HG02642 (cell line): ENCODE results near the gene CEP85.

ENCODE experiments used
- ATAC-seq: cut with Tn5 transposase; IDR thresholded peaks from one replicate; pipeline ENCODE4 v1.9.1; 2021; ENCODE audit warnings: mild to moderate bottlenecking; ENCODE audit not compliant: unreplicated experiment, poor library complexity

Gene CEP85, protein sequence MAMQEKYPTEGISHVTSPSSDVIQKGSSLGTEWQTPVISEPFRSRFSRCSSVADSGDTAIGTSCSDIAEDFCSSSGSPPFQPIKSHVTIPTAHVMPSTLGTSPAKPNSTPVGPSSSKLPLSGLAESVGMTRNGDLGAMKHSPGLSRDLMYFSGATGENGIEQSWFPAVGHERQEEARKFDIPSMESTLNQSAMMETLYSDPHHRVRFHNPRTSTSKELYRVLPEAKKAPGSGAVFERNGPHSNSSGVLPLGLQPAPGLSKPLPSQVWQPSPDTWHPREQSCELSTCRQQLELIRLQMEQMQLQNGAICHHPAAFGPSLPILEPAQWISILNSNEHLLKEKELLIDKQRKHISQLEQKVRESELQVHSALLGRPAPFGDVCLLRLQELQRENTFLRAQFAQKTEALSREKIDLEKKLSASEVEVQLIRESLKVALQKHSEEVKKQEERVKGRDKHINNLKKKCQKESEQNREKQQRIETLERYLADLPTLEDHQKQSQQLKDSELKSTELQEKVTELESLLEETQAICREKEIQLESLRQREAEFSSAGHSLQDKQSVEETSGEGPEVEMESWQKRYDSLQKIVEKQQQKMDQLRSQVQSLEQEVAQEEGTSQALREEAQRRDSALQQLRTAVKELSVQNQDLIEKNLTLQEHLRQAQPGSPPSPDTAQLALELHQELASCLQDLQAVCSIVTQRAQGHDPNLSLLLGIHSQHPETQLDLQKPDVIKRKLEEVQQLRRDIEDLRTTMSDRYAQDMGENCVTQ

DNA sequence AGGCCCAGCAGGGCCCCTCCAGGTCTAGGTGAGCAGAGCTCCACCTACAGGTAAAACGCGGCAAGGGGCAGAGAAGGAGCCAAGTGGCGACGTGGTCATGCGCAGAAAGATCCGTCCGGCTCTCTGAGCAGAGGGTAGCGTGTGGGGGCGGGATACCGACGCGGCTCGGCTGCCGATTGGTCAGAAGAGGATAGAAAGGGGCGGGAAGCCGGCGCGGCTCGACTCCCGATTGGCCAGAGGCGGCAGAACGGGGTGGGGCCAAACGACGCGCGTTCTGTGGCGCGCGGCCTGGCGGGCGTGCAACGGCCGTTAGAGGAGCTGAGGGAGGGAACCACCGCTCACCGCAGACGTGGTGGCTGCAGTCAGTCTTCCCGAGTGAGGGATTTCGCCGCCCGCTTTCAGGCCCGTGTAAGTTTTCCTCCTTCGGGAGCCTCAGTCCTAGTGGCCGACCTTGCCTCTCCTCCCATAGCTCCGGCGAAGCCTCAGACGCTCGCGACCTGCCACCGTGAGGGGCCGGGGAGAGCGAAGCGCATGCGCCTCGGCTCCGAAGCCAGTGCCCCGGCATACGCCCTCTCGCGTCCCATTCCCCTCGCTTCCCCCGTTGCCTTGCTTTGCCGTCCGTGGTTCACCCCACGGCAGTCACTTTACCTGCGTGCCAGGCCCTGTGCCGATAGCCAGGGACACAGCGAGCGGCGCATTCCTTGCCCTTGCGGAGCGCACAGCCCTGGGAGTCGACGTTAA, at the start of gene CEP85:
TSS of gene CEP85 (plus strand) at position 298 of the 741 bp plus-strand sequence. CDS start 5,584 bp downstream, outside the sequence.
- peak; percentile 92 for ATAC-seq

DNA sequence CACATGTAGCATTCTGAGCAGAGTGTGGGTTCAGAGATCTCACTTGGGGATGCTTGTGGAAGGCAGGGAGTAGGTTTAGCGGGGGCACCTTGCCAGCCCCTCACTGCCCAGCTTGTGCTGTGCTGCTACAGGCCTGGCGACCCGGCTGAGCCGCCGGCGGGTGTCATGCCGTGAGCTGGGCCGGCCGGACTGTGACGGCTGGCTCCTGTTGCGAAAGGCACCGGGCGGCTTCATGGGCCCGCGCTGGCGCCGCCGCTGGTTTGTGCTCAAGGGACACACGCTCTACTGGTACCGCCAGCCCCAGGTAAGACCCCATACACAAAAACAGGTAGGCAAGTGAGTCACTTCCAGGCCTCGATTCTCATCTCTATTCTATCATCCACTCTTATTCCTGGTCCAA, 49.1 kb upstream of the CEP85 start:
- ATAC-seq: no peak

DNA sequence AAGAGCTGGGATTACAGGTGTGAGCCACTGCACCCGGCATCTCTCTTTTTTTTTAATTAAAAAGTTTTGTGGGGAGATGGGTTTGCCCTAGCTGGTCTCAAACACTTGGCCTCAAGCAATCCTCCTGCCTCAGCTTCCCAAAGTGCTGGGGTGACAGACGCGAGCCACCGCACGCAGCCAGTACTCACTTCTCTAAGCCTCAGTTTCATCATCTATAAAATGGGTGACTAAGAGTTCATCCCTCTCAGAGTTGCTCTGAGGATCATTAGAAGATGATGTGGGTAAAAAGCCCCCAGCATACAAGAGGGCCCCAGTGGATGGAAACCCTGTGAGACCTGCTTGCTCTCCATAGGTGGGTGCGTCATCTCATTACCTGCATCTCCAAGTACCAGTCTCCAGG, 46.1 kb upstream of the CEP85 start:
- no peak for ATAC-seq

GRCh38 chr1:26188477-26188876, 45.5 kb upstream of the CEP85 start:
- ATAC-seq: no peak

DNA sequence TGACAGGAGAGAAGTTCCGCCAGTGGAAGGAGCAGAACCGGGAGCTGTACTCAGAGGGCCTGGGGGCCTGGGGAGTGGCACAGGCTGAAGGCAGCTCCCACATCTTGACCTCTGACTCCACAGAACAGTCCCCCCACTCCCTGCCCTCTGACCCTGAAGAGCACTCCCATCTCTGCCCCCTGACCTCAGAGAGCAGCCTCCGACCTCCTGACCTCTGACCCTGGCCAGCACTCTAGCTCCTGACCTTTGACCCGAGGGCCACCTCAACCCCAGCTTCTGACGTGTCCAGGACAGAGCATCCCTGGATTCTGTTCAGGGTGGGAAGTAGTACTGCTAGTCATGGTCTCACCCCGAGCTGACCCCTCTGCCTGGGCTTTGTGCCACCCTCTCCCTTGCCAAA, 44.7 kb upstream of the CEP85 start:
- ATAC-seq: no peak

DNA sequence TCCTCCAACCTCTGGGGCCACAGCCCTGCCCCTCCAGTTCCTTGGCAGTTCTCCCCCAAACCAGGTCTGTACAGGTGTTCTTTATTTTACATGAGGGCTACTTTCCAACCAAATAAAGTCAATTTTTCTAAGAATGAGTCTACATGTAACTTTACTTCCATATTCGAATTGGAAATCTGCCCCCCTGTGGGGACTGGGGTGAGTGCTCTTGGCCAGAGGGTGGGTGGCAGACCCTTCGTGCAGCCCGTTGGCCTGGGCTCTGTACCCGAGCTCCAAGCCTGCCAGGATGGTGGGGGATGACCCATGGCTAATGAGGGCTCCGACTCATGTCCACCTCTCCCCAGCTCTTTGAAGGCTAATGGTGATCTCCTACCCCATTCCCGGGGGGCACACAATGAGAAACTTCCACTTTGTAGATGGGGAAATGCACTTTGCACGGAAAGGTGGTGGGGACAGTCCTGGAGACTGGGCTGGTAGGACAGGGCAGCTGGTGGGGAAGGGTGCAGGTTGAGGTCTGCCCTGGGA, 44.2 kb upstream of the CEP85 start:
- no peak for ATAC-seq

DNA sequence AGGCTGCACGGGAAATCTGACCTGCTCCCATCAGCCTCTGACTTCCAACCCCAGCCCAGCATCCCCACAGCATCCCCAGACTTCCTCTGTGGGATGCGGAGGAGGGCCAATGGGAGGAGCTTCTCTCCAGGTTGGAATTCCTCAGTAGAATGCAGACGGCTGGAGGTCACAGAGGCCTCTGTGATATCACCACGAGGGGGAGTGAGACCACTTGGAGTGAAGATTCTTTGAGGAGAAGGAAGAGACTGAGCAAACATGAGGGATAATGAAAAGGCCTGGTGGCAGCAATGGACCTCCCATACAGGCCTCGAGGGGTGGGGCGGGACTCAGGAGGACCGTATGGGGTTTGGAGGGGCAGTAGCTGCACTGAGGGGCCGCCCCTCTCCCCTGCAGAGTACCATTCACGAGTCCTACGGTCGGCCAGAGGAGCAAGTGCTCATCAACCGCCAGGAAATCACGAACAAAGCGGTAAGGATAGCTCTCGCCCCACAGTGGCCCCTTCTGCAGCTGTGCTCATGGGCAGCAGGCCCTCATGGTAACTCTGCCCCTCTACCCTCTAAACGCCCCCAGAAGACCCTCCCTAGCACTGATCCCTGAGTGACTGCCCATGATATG, 43.5 kb upstream of the CEP85 start, which contains the start of gene CATSPER4:
TSS of gene CATSPER4 (plus strand) at position 230 of the 615 bp plus-strand sequence. CDS start at position 256, 26 bp downstream.
- no peak for ATAC-seq

DNA sequence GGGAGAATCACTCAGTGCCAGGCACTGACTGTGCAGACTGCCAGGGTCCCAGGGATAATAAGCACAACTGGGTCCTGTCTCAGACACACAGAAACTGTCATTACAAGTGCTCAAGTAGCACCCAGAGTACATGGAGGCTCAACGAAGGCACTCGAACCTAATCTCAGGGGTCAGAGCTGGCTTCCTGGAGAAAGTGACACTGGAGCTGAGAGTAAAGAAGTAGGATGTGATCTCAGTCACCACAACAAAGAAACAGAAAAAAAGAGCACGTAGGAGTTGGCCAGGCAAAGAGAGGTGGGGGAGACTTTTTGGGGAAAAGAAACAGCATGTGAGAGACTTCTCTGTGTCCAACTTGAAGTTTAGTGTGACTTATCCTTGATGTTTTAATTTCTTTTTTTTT, 42.3 kb upstream of the CEP85 start:
- ATAC-seq: no peak

DNA sequence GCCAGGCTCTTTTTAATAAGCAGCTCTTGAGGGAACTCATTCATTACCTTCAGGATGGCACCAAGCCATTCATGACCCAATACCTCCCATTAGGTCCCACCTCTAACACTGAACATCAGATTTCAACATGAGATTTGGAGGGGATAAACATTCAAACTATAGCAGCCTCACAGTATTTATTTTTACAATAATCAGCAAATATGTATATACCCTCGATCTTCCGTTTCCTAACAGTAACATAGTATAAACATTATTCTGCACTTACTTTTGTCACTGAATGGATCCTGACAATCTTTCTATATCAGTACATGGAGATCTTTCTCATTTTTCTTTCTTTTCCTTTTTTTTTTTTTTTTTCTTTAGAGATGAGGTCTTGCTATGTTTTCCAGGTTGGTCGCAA, 38.2 kb upstream of the CEP85 start:
- ATAC-seq: no peak

DNA sequence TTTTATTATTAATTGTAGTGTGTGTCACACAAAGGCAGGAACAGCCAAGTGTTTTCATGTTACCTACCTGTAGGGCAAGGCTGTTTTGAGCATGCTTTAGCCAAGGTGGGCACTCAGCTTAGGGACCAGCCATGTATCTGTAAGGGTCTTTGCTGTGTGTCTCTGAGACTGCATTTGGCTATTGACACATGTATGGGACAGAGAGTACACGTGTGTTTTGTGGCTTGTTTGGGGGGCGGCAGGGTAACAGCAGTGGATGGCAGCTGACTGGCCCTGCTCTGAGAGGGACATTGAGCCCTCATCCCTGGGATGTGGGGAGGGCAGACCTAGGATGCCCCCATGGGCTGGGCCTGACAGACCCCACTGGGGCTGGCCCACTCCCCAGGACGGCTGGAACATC, 36.7 kb upstream of the CEP85 start:
- ATAC-seq: no peak

GRCh38 chr1:26197813-26198212, 36.2 kb upstream of the CEP85 start:
- no peak for ATAC-seq

DNA sequence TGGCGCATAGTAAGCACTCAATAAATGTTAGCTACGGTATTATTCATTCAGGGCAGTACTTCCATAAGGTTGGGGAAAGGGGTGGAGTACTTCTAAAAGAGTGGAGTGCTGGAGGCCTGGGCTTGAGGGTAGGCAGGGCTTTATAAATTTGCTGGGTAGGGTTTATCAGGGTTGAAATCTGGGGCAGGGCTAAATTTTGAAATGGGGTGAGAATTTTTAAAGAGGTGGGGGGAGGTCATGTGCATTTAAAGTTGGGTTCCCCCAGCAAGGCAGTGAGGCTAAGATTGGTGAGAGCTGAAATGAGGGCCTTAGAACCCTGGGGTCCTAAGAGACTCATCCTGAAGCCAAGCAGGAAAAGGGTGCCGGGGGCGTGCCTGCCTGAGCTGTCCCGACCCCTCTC, 33.6 kb upstream of the CEP85 start:
- no peak for ATAC-seq

GRCh38 chr1:26203642-26204318, 30.2 kb upstream of the CEP85 start:
- no peak for ATAC-seq

DNA sequence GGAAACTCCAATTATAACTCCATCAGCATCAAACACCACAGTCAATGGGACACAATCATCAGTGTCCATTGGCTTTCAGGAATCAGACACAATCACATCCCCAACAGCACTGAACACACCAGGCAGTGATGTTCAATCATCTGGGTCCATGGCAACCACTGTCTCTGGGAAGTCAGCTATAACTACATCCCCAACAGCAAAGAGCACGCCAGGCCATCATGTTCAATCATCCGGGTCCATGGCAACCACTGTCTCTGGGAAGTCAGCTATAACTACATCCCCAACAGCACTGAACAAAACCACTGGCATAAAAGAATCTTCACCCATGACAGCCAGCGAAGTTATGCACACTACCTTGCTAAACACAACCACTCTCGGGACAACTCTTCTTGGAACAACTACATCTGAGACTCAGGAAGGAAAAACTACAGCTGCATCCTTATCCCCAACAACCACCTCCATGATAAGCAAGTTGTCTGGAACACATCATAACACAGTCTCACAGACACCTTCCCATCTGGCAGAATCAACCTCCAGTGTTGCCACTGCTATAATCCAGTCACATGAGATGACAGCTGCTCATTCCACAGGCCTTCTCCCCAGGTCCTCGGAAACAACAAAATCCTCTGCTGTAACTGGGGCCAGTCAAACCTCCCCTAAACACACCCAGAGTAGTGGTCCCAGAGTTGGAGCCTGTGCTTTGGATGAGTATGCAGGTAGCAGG, 23.7 kb upstream of the CEP85 start:
- ATAC-seq: no peak

- ATAC-seq: no peak
Observed at GRCh38 chr1:26212726-26213125, 21.3 kb upstream of the CEP85 start.

GRCh38 chr1:26213335-26213905, 20.6 kb upstream of the CEP85 start:
- ATAC-seq: no peak

DNA sequence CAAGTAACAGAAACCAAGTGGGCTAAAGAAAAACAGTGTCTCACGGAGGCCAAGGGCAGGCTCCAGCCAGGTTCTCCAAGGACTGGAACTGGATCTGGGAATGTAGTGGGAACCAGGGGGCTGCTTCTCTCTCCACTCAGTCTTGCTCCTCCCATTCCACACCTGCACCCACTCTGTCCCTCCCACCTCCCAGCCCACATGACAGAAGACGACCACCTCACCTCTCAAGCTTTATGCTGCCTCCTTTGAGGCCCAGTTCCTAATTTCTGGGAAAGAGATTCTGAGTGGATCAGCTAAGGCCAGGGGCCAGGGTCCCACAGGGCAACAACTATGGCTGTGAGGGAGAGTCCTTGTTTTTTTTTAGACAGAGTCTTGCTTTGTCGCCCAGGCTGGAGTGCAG, 18.8 kb upstream of the CEP85 start:
- ATAC-seq: no peak

- no peak for ATAC-seq
Observed at GRCh38 chr1:26218906-26219494, 15.0 kb upstream of the CEP85 start.
